Endodermal cell (in vitro differentiated cells): ENCODE data around the gene CLMP. TPM values are rescaled to one million over a fixed set of nuclear protein-coding genes. Genes with fewer than 3 reads are reported as not detected.

Source experiments
- DNase-seq: peaks from one replicate; pipeline ENCODE4 v3.0.0-alpha.2; 2017
- H3K27ac ChIP-seq: 2 replicates; pipeline ENCODE4 v1.5.1; 2013; ENCODE audit warnings: mild to moderate bottlenecking, low read depth, low read length, moderate library complexity
- H3K27me3 ChIP-seq: 2 replicates; pipeline ENCODE4 v1.6.1; 2013; ENCODE audit warnings: mild to moderate bottlenecking, low read length, moderate library complexity; ENCODE audit not compliant: insufficient read depth, control insufficient read depth, poor library complexity, severe bottlenecking
- H3K36me3 ChIP-seq: 2 replicates; pipeline ENCODE4 v1.7.0; 2013; ENCODE audit warnings: mild to moderate bottlenecking, low read length, moderate library complexity; ENCODE audit not compliant: control insufficient read depth, insufficient read depth
- H3K4me1 ChIP-seq: one replicate; pipeline ENCODE4 v1.7.0; 2013; ENCODE audit warnings: low read length; ENCODE audit not compliant: control insufficient read depth, insufficient read depth
- H3K4me3 ChIP-seq: 2 replicates; pipeline ENCODE4 v1.5.1; 2013; ENCODE audit warnings: mild to moderate bottlenecking, low read length, moderate library complexity
- H3K9ac ChIP-seq: 2 replicates; pipeline ENCODE4 v1.6.1; 2013; ENCODE audit warnings: mild to moderate bottlenecking, low read length, moderate library complexity; ENCODE audit not compliant: poor library complexity, severe bottlenecking; ENCODE audit errors: extremely low read depth
- H3K9me3 ChIP-seq: 2 replicates; pipeline ENCODE4 v1.6.1; 2013; ENCODE audit warnings: mild to moderate bottlenecking, low read length, moderate library complexity; ENCODE audit not compliant: control insufficient read depth
- H3K27ac Mint-ChIP-seq: 2 replicates; pipeline ENCODE4 v1.8.0; 2020; ENCODE audit warnings: mixed read lengths
- H3K27me3 Mint-ChIP-seq: 2 replicates; pipeline ENCODE4 v1.8.0; 2021; ENCODE audit warnings: mild to moderate bottlenecking, mixed read lengths; ENCODE audit not compliant: insufficient read depth
- H3K36me3 Mint-ChIP-seq: 2 replicates; pipeline ENCODE4 v1.8.0; 2020; ENCODE audit warnings: low read depth, mixed read lengths
- H3K4me1 Mint-ChIP-seq: 2 replicates; pipeline ENCODE4 v1.8.0; 2020; ENCODE audit warnings: mixed read lengths
- H3K4me3 Mint-ChIP-seq: 2 replicates; pipeline ENCODE4 v1.8.0; 2020; ENCODE audit warnings: mild to moderate bottlenecking, moderate library complexity, mixed read lengths
- H3K9me3 Mint-ChIP-seq: 2 replicates; pipeline ENCODE4 v1.8.0; 2020; ENCODE audit warnings: mild to moderate bottlenecking, mixed read lengths
- WGBS, 2 experiments: methylation state at CpG; one replicate each; pipeline versions ENCODE4 v1.1.5 to v1.1.7; 2013; ENCODE audit warnings: missing lambda C conversion rate in 2 of 2, mixed read lengths in 1 of 2; ENCODE audit not compliant: insufficient coverage in 1 of 2, insufficient read length in 1 of 2; 5-methylcytosine and 5-hydroxymethylcytosine counted together
- total RNA-seq, 2 donors: library from RNA; stranded (reverse); fragmentation: NEBNext Ultra II Directional in 1 of 2; extraction: Animal tissue kit (Norgen Biotek cat#: 25700) in 1 of 2; gene quantifications; 2 replicates in 1 of 2; 3 replicates in 1 of 2; pipeline ENCODE4 v1.2.1, GENCODE V29; 2021
- TF ChIP-seq, protein P1 (sequence below): fragments of 200-600 bp; sonication (generic); conservative IDR thresholded peaks from 2 replicates; pipeline ENCODE4 v1.5.0; 2021; ENCODE audit warnings: antibody characterized with exemption, mild to moderate bottlenecking

The CLMP gene
- total RNA-seq, 2 donors from 2014 or later, result 86.5 to 94.4 TPM

- Histone ChIP-seq H3K9me3 (no peaks in the 10 kb centered on the region), H3K4me3 (no peak overlapping the region), H3K27ac (no peak overlapping the region), H3K27me3 (no peaks in the 10 kb centered on the region), H3K4me1 (peaks cover 6% of the 10 kb centered on the region), H3K36me3 (no peaks in the 10 kb centered on the region), H3K9ac (no peak overlapping the region)
- 84 to 95% methylated on average over 2 to 3 of the region's 3 CpGs for WGBS, 2 experiments
- H3K27me3 Mint-ChIP-seq, result no peaks in the 10 kb centered on the region
- H3K27ac Mint-ChIP-seq, result no peak overlapping the region
- H3K36me3 Mint-ChIP-seq, result no peaks in the 10 kb centered on the region
- DNase-seq, result no peak
- H3K4me1 Mint-ChIP-seq, result peaks cover 31% of the 10 kb centered on the region
- H3K9me3 Mint-ChIP-seq, result no peaks in the 10 kb centered on the region
- TF ChIP-seq, protein P1, sequence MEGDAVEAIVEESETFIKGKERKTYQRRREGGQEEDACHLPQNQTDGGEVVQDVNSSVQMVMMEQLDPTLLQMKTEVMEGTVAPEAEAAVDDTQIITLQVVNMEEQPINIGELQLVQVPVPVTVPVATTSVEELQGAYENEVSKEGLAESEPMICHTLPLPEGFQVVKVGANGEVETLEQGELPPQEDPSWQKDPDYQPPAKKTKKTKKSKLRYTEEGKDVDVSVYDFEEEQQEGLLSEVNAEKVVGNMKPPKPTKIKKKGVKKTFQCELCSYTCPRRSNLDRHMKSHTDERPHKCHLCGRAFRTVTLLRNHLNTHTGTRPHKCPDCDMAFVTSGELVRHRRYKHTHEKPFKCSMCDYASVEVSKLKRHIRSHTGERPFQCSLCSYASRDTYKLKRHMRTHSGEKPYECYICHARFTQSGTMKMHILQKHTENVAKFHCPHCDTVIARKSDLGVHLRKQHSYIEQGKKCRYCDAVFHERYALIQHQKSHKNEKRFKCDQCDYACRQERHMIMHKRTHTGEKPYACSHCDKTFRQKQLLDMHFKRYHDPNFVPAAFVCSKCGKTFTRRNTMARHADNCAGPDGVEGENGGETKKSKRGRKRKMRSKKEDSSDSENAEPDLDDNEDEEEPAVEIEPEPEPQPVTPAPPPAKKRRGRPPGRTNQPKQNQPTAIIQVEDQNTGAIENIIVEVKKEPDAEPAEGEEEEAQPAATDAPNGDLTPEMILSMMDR, result no peak
- no peak overlapping the region for H3K4me3 Mint-ChIP-seq
These were observed 41.8 kb upstream of the CLMP start for GRCh38 chr11:123236879-123237278.

GRCh38 chr11:123235656-123236261 is 40.7 kb upstream of the CLMP start:
- Histone ChIP-seq H3K27me3 (no peaks in the 10 kb centered on the region), H3K27ac (no peak overlapping the region), H3K36me3 (no peaks in the 10 kb centered on the region), H3K9me3 (no peaks in the 10 kb centered on the region), H3K4me3 (no peak overlapping the region), H3K9ac (no peak overlapping the region), H3K4me1 (peaks cover 3% of the 10 kb centered on the region)
- Mint-ChIP-seq H3K4me1 (peaks cover 26% of the 10 kb centered on the region), H3K27me3 (no peaks in the 10 kb centered on the region), H3K27ac (no peak overlapping the region), H3K9me3 (no peaks in the 10 kb centered on the region), H3K36me3 (no peaks in the 10 kb centered on the region), H3K4me3 (no peak overlapping the region)
- 93 to 94% methylated on average over 12 of the region's 12 CpGs for WGBS, 2 experiments
- DNase-seq, result no peak
- TF ChIP-seq, protein P1, result no peak

DNA sequence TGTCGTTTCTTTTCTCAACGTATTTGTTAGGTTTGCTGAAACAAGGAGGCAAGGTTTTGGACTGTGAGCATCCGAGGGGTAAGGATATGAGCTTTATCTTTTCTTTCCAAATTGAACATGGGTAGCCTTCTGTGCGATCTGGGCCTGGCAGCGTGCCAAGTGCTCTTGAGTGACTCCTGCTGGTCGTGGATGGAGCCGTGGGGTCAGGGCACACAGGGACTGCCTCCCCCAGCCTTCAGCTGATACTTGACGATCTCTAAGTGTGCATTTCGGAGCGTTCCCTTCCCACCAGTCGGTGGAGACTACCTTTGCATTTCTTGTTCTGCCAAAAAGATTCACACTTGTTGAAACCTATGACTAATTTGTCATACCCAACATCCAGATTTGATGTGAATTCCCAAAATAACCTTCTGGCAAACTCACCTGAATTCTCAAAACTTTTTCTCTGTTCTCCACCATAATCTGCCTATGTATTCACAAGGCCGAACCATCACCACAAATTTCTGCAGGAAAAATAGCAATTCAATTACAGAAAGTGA is 40.1 kb upstream of the CLMP start:
- no peak overlapping the region for H3K4me3 Mint-ChIP-seq
- TF ChIP-seq, protein P1, result peak; percentile 83
- peak; percentile 89 for DNase-seq

More for the DNA sequence above, 40.1 kb upstream of the CLMP start:
- Mint-ChIP-seq H3K36me3 (no peaks in the 10 kb centered on the region), H3K27me3 (no peaks in the 10 kb centered on the region), H3K9me3 (no peaks in the 10 kb centered on the region), H3K4me1 (peaks cover 27% of the 10 kb centered on the region), H3K27ac (no peak overlapping the region)
- Histone ChIP-seq H3K4me1 (peaks cover 3% of the 10 kb centered on the region), H3K27me3 (no peaks in the 10 kb centered on the region), H3K9me3 (no peaks in the 10 kb centered on the region), H3K4me3 (no peak overlapping the region), H3K27ac (no peak overlapping the region), H3K9ac (no peak overlapping the region), H3K36me3 (no peaks in the 10 kb centered on the region)
- 80 to 84% methylated on average over 12 of the region's 12 CpGs for WGBS, 2 experiments
